BLaER1 treated with 17β-estradiol and CSF1 and Interleukin-3, amounts not matched to agents 10 nM and 100 nM (cell line): ENCODE data around the gene ITPRID2.

Source experiments
- H3K27ac ChIP-seq, 11 experiments: shearing (Covaris generic); formaldehyde crosslinking; 2 replicates each; pipeline ENCODE4 v1.8.1; 2022
- H3K27me3 ChIP-seq, 11 experiments: shearing (Covaris generic); formaldehyde crosslinking; 2 replicates each; pipeline ENCODE4 v1.8.1; 2022
- H3K36me3 ChIP-seq, 11 experiments: shearing (Covaris generic); formaldehyde crosslinking; 2 replicates each; pipeline ENCODE4 v1.8.1; 2022
- H3K4me1 ChIP-seq, 10 experiments: shearing (Covaris generic); formaldehyde crosslinking; 2 replicates each; pipeline ENCODE4 v1.8.1; 2022
- H3K4me2 ChIP-seq, 11 experiments: shearing (Covaris generic); formaldehyde crosslinking; 2 replicates each; pipeline ENCODE4 v1.8.1; 2022
- H3K4me3 ChIP-seq, 10 experiments: shearing (Covaris generic); formaldehyde crosslinking; 2 replicates each; pipeline ENCODE4 v1.8.1; 2022
- H3K9ac ChIP-seq, 11 experiments: shearing (Covaris generic); formaldehyde crosslinking; 2 replicates each; pipeline ENCODE4 v1.8.1; 2022
- H3K9me3 ChIP-seq, 11 experiments: shearing (Covaris generic); formaldehyde crosslinking; replicated peaks in 1 of 11; 2 replicates each; pipeline ENCODE4 v1.8.1; 2022
- H4K20me1 ChIP-seq, 11 experiments: shearing (Covaris generic); formaldehyde crosslinking; 2 replicates each; pipeline ENCODE4 v1.8.1; 2022
- Cebpa-rat ChIP-seq, 11 experiments: shearing (Covaris generic); IDR thresholded peaks; 2 replicates each; pipeline ENCODE4 v1.8.1; 2022

The ITPRID2 gene

GRCh38 chr2:181872178-181872577, 19.4 kb upstream of the ITPRID2 start:
- no peaks in the 10 kb centered on the region for H3K9me3 ChIP-seq
- TF ChIP-seq Cebpa-rat (IDR thresholded peaks at IDR 0.05), result no peak
- H3K4me1 ChIP-seq, result peaks cover 0 to 19% (median 4%) of the 10 kb centered on the region in 10 experiments; a peak in 10 of 20 replicates
- H3K36me3 ChIP-seq, result no peaks in the 10 kb centered on the region
- no peak overlapping the region for H3K4me2 ChIP-seq
- H3K4me3 ChIP-seq, result no peak overlapping the region
- H3K27ac ChIP-seq, result no peak overlapping the region
- H4K20me1 ChIP-seq, result no peaks in the 10 kb centered on the region
- H3K27me3 ChIP-seq, result no peaks in the 10 kb centered on the region
- no peak overlapping the region for H3K9ac ChIP-seq

DNA sequence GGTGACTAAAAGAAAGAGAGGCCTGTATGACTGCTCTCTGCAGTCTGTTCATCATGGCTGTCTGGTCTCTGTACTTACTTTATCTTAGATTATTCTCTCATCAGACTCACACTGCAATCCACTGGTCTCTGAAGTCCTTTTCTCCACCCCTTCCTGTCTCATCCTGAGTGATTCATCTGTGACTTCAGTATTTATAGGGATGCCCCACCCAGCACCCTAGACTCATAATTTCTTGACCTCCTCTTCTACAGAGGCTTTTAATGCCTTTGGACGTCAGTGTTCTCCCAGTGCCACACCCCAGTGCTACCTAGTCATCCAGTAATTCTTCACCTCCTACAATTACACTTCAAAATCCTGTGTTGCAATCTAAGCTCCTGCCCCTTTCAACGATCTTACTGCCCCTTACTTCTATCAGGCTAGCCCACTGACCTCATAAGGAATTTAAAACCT, 14.9 kb upstream of the ITPRID2 start:
- no peak for TF ChIP-seq Cebpa-rat (IDR thresholded peaks at IDR 0.05)
- Histone ChIP-seq H3K27ac (peak overlapping the region in 2 of 11 experiments; percentile 42 to 46; a peak in 2 of 22 replicates), H3K4me2 (peak overlapping the region in 5 of 11 experiments; percentile 36 to 77 (median 52); a peak in 10 of 22 replicates), H3K4me3 (no peak overlapping the region), H3K36me3 (no peaks in the 10 kb centered on the region), H3K9ac (no peak overlapping the region), H4K20me1 (no peaks in the 10 kb centered on the region), H3K9me3 (no peaks in the 10 kb centered on the region), H3K27me3 (no peaks in the 10 kb centered on the region), H3K4me1 (peaks cover 0 to 23% (median 4%) of the 10 kb centered on the region in 10 experiments; a peak in 10 of 20 replicates)

- Histone ChIP-seq H3K27ac (peak overlapping the region in 2 of 11 experiments; percentile 2 to 16; a peak in 2 of 22 replicates), H3K27me3 (no peaks in the 10 kb centered on the region), H3K4me1 (peaks cover 0 to 23% (median 4%) of the 10 kb centered on the region in 10 experiments; a peak in 10 of 20 replicates), H3K4me3 (no peak overlapping the region), H4K20me1 (no peaks in the 10 kb centered on the region), H3K9ac (no peak overlapping the region), H3K4me2 (peak overlapping the region in 4 of 11 experiments; percentile 49 to 77 (median 55); a peak in 6 of 22 replicates), H3K36me3 (no peaks in the 10 kb centered on the region), H3K9me3 (no peaks in the 10 kb centered on the region)
- TF ChIP-seq Cebpa-rat (IDR thresholded peaks at IDR 0.05), result no peak
Measured at GRCh38 chr2:181877181-181877664, 14.3 kb upstream of the ITPRID2 start.

- Histone ChIP-seq H3K4me1 (peaks cover 0 to 23% (median 4%) of the 10 kb centered on the region in 10 experiments; a peak in 10 of 20 replicates), H3K27ac (no peak overlapping the region), H3K4me2 (no peak overlapping the region), H3K9me3 (no peaks in the 10 kb centered on the region), H3K9ac (no peak overlapping the region), H3K27me3 (no peaks in the 10 kb centered on the region), H3K4me3 (no peak overlapping the region), H3K36me3 (no peaks in the 10 kb centered on the region), H4K20me1 (no peaks in the 10 kb centered on the region)
- no peak for TF ChIP-seq Cebpa-rat (IDR thresholded peaks at IDR 0.05)
Measured at GRCh38 chr2:181878448-181878847, 13.1 kb upstream of the ITPRID2 start.

DNA sequence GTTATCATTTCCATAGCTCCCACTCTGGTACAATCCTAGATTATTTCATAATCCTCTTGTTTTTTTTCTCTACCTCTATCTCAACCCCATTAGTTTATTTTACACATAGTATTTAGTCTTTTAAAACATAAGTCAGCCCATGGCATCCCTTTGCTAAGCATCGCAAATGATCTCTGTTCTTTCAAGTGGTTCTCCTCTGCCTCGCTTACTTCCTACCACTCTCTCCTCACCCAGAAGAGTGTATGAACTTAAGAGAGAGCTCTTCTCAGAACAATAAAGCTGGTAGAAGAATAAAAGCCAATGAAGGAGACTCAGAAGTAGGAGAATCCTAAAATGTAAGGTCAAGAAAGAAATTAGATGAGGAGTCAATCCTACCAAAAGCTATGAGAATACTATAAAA, 12.2 kb upstream of the ITPRID2 start:
- Histone ChIP-seq H3K4me2 (no peak overlapping the region), H4K20me1 (no peaks in the 10 kb centered on the region), H3K36me3 (no peaks in the 10 kb centered on the region), H3K27me3 (no peaks in the 10 kb centered on the region), H3K4me3 (no peak overlapping the region), H3K9ac (no peak overlapping the region), H3K27ac (no peak overlapping the region), H3K4me1 (peaks cover 0 to 23% (median 4%) of the 10 kb centered on the region in 10 experiments; a peak in 10 of 20 replicates), H3K9me3 (no peaks in the 10 kb centered on the region)
- TF ChIP-seq Cebpa-rat (IDR thresholded peaks at IDR 0.05), result no peak

DNA sequence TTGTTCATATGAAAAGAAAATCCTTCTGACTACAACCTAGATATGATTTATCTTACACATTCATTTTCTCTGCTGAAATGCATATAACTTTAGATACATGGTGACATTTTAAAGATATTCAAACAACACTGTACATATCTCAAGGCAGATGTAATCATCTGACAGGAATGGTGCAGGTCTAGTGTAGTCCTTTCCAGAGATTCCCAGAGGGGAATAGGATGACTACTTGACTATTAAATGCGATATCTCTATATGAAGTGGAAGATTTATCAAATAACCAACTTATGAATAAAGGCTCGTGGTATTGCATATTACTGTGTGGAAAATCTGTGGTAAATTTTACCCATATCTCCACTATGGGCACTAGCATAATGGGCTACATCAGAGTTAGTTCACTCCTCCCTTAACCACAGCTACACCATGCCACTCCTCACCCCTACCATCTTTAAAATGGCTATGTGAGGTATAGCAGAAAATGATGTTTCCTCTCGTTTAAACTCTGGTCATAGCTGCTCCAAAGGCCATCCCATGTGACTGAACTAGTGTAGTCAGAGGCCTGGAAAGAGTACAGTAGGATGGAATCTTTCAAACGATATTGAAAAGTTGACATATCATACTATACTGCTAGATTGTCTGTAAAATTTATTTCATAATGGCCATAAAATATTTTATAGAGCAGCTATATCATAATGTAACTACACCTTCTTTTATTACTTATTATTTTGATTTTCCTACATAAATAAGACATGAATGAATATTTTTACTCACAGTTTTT, 9.1 kb upstream of the ITPRID2 start:
- Histone ChIP-seq H4K20me1 (no peaks in the 10 kb centered on the region), H3K4me2 (no peak overlapping the region), H3K9ac (no peak overlapping the region), H3K4me3 (no peak overlapping the region), H3K27me3 (no peaks in the 10 kb centered on the region), H3K36me3 (no peaks in the 10 kb centered on the region), H3K9me3 (no peaks in the 10 kb centered on the region), H3K4me1 (0 out of 20 replicates have a peak, but pooled peaks cover 0 to 4% (median 0%) of the 10 kb centered on the region in 10 experiments), H3K27ac (no peak overlapping the region)
- no peak for TF ChIP-seq Cebpa-rat (IDR thresholded peaks at IDR 0.05)

DNA sequence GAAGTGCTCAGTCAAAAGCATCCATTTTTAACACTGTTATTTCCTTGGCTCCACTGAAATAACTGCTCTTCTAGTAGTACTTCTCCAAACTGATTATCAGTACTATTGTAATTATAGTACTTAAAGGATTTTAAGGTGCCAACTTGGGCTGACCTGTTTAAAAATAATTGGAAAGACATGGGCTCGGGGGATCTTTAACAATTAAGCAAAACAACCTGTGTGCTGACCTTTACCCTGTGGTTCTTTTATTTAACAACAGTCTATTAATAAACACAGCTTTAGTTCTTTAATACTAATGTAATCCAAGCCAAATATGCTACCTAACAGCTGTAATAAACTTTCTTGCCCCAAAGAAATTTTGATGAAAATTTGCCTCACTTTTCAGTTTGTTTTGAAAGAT, 6.9 kb upstream of the ITPRID2 start:
- Histone ChIP-seq H3K4me2 (no peak overlapping the region), H3K9ac (no peak overlapping the region), H3K27ac (no peak overlapping the region), H3K27me3 (no peaks in the 10 kb centered on the region), H3K4me3 (no peak overlapping the region), H3K9me3 (no peaks in the 10 kb centered on the region), H3K4me1 (no peaks in the 10 kb centered on the region), H3K36me3 (no peaks in the 10 kb centered on the region), H4K20me1 (no peaks in the 10 kb centered on the region)
- no peak for TF ChIP-seq Cebpa-rat (IDR thresholded peaks at IDR 0.05)

DNA sequence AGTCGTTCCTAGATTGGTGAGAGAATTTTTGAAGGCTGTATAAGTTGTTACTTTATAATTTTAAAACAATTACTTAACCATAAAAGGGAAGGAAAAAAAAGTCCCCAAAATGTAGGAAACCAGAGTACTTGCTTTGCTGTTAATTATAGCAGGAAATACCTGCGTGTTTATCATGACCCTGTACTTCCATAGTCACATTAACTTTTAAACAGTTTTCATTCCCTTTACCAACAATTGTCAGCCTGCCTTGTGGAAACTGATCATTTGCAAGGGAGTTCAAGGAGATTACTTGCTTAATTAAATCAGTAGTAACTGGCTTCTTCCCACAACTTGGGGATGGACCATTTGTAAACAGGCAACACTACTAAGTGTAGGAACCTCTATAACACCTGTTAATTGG, 6.4 kb upstream of the ITPRID2 start:
- no peaks in the 10 kb centered on the region for H3K9me3 ChIP-seq
- no peak overlapping the region for H3K9ac ChIP-seq
- H3K27ac ChIP-seq, result no peak overlapping the region
- no peak for TF ChIP-seq Cebpa-rat (IDR thresholded peaks at IDR 0.05)
- H3K4me1 ChIP-seq, result no peaks in the 10 kb centered on the region
- no peaks in the 10 kb centered on the region for H4K20me1 ChIP-seq
- no peaks in the 10 kb centered on the region for H3K27me3 ChIP-seq
- H3K4me2 ChIP-seq, result no peak overlapping the region
- H3K4me3 ChIP-seq, result no peak overlapping the region
- H3K36me3 ChIP-seq, result no peaks in the 10 kb centered on the region

- Histone ChIP-seq H3K9ac (no peak overlapping the region), H3K4me1 (peaks cover 0 to 10% (median 4%) of the 10 kb centered on the region in 10 experiments; a peak in 11 of 20 replicates), H3K27ac (no peak overlapping the region), H4K20me1 (no peaks in the 10 kb centered on the region), H3K9me3 (no peaks in the 10 kb centered on the region), H3K4me2 (no peak overlapping the region), H3K27me3 (no peaks in the 10 kb centered on the region), H3K4me3 (no peak overlapping the region), H3K36me3 (no peaks in the 10 kb centered on the region)
- no peak for TF ChIP-seq Cebpa-rat (IDR thresholded peaks at IDR 0.05)
Measured at GRCh38 chr2:181886192-181886591, 5.3 kb upstream of the ITPRID2 start.
